Measurements from ENCODE around the gene PLEKHA8. TPM values are rescaled to one million over a fixed set of nuclear protein-coding genes. Genes with fewer than 3 reads are reported as not detected.

Gene PLEKHA8
- total and polyA plus RNA-seq, 12 donors = 2.1 to 14.5 (median 6.3) TPM

DNA sequence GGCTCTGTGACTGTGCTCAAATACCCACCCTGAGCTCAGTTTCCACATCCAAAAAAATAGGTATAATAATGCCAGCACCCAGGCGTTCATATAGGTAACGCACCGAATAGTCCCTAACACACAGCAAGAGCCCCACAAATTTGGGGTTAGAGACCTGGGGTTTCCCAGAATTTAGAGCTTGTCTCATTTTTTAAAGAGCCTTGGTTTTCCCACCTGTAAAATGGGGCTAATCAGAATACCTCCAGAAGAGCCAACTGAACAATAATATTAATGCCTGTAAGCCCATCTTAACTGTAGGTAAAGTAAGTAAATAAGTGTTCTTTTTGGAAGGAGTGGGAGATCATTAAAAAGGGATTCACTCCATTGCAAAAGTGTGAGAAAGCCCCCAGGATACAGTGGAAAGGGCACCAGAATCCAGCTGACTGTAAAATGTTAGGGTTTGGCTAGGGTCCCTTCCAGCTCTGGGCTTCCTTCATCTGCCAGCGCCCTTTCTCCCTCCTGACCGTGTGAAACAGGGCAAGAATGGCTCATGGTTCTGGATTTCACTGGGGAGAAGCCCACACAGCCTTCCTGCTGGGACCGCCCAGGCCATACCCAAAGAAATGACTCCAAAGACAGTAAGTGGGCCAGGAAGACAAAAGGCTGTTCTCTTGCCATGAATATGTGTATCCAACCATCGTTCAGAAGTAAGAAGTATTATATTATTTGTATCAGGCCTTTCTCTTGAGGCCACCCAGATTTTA lies 108.7 kb downstream of the PLEKHA8 start:
- H3K4me3 ChIP-seq = peak overlapping the region in 1 of 4 donors; percentile 89
- H3K27ac ChIP-seq = no peak overlapping the region
- H3K36me3 ChIP-seq (replicated peaks in 1 of 2) = no peaks in the 10 kb centered on the region
- DNase-seq = no peak
- H3K4me1 ChIP-seq (replicated peaks in 1 of 2) = peaks cover 0 to 6% of the 10 kb centered on the region in 2 donors
- H3K27me3 ChIP-seq = no peaks in the 10 kb centered on the region
- intact Hi-C loops (cut with DNase I) = no loop called here
- no peaks in the 10 kb centered on the region for H3K9me3 ChIP-seq (replicated peaks in 1 of 3)
- TF ChIP-seq POLR2A (IDR thresholded peaks at IDR 0.05) = no peak
- TF ChIP-seq, protein P1, sequence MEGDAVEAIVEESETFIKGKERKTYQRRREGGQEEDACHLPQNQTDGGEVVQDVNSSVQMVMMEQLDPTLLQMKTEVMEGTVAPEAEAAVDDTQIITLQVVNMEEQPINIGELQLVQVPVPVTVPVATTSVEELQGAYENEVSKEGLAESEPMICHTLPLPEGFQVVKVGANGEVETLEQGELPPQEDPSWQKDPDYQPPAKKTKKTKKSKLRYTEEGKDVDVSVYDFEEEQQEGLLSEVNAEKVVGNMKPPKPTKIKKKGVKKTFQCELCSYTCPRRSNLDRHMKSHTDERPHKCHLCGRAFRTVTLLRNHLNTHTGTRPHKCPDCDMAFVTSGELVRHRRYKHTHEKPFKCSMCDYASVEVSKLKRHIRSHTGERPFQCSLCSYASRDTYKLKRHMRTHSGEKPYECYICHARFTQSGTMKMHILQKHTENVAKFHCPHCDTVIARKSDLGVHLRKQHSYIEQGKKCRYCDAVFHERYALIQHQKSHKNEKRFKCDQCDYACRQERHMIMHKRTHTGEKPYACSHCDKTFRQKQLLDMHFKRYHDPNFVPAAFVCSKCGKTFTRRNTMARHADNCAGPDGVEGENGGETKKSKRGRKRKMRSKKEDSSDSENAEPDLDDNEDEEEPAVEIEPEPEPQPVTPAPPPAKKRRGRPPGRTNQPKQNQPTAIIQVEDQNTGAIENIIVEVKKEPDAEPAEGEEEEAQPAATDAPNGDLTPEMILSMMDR (IDR thresholded peaks at IDR 0.05) = no peak
- WGBS, 4 donors = 89 to 94% (median 92%) methylated on average over 7 of the region's 7 CpGs

DNA sequence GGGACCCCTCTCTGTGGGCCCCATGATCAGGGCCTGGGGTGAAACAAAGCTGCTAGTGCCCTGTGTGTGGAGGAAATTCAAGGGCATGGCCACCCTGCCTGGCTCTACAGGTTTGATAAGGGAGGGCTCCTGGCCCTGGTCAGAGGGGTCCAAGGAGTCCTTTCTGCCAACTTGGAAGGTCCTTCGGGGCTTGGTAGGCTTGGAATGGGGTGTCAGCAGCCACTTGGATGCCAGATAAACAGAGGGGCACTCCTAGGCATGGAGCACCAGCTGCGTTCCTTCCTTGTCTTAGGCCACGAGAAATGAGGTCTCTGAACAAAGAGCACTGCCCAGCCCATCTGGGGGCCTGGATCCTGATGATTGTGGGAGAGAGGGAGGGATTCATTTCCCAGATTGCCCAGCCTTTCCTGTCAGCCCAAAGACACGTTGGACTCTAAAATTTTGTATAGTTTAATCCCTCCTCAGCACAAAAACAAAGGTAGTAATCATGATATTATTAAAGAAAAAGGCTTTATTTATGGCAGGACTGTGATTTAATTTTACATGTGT lies 111.7 kb downstream of the PLEKHA8 start:
- Histone ChIP-seq H3K4me3 (no peak overlapping the region), H3K4me1 (replicated peaks in 1 of 2) (peaks cover 0 to 6% of the 10 kb centered on the region in 2 donors), H3K27ac (no peak overlapping the region), H3K9me3 (replicated peaks in 1 of 3) (no peaks in the 10 kb centered on the region), H3K36me3 (replicated peaks in 1 of 2) (no peaks in the 10 kb centered on the region), H3K27me3 (no peaks in the 10 kb centered on the region)
- 64 to 83% (median 75%) methylated on average over 3 to 4 of the region's 4 CpGs for WGBS, 4 donors
- TF ChIP-seq POLR2A (IDR thresholded peaks at IDR 0.05) = no peak
- TF ChIP-seq, protein P1 (IDR thresholded peaks at IDR 0.05) = no peak
- no peak for DNase-seq
- intact Hi-C loops (cut with DNase I) = no loop called here

GRCh38 chr7:30140456-30140855 lies 112.2 kb downstream of the PLEKHA8 start:
- Histone ChIP-seq H3K9me3 (replicated peaks in 1 of 3) (no peaks in the 10 kb centered on the region), H3K4me1 (replicated peaks in 1 of 2) (peaks cover 0 to 6% of the 10 kb centered on the region in 2 donors), H3K36me3 (replicated peaks in 1 of 2) (no peaks in the 10 kb centered on the region), H3K27me3 (no peaks in the 10 kb centered on the region), H3K27ac (no peak overlapping the region), H3K4me3 (no peak overlapping the region)
- DNase-seq = no peak
- intact Hi-C loops (cut with DNase I) = no loop called here
- 88 to 99% (median 95%) methylated on average over 3 of the region's 3 CpGs for WGBS, 4 donors
- TF ChIP-seq, protein P1 (IDR thresholded peaks at IDR 0.05) = no peak
- no peak for TF ChIP-seq POLR2A (IDR thresholded peaks at IDR 0.05)

DNA sequence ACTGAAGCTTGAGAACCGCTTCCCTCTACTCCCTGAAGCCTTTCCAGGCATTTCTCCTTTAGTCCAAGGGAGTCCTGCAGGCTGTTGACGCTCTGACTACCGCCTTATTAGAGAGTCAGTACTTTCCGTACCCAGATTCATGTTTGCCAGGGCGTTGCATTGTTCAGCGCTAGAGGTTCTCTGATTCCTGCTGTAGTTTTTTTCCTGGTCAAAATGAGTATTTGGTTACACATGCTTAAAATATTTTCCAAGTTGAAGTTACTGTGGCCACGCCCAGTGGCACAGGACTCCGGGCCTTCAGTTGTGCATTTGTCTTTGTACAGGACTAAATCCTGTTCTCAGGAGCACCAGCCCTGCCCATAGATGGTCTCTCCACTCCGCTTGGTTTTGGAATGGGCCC lies 114.5 kb downstream of the PLEKHA8 start:
- H3K4me1 ChIP-seq (replicated peaks in 1 of 2) = no peaks in the 10 kb centered on the region
- no peaks in the 10 kb centered on the region for H3K9me3 ChIP-seq (replicated peaks in 1 of 3)
- TF ChIP-seq, protein P1 (IDR thresholded peaks at IDR 0.05) = no peak
- TF ChIP-seq POLR2A (IDR thresholded peaks at IDR 0.05) = no peak
- intact Hi-C loops (cut with DNase I) = no loop called here
- DNase-seq = no peak
- no peak overlapping the region for H3K27ac ChIP-seq
- 87 to 94% (median 94%) methylated on average over 9 of the region's 9 CpGs for WGBS, 4 donors
- no peak overlapping the region for H3K4me3 ChIP-seq
- H3K27me3 ChIP-seq = no peaks in the 10 kb centered on the region
- H3K36me3 ChIP-seq (replicated peaks in 1 of 2) = no peaks in the 10 kb centered on the region

All from adrenal gland (tissue), 12 donors.